ENCODE measurements around the gene PDE7B.

PDE7B gene

DNA sequence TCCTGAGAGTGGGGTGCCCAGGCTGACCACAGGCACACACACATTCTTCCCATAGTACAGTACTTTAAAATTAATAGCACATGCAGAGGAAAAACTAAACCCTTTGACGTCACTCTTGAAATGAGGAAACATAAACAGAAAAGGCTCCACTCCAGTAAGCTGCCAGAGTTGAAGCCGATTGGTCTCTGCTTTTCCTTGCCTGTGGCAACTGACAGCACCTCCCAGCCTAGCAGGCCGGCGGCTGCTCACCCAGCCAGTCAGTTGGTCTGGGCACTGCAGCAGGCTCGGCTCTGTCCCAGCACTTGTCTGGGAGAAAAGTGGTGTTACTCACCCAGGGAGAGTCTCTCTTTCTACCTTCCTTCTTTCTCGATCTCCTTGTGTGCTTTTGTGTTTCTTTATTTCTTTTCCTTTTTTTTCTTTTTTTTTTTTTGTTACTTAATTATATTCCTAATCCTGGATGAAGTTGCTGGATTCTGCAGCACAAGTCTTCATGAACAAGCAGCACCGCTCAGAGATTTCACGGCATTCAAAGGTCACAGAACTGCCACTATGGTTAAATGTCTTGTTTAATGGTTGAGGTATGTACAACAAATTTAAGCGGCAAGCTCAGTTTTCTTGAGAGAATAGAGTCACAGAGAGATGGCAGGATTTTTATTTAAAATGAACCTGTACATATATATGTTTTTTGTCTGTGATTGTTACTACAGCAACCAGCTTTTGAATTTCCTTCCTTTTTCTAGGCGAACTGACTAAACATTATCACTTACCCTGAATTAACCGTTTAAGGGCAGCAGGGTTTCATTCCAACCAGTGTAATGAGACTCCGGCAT is at the start of gene PDE7B:
Gene PDE7B, plus strand, starts transcription at position 260 of the 830 bp plus-strand sequence.
- no peak for DNase-seq

DNA sequence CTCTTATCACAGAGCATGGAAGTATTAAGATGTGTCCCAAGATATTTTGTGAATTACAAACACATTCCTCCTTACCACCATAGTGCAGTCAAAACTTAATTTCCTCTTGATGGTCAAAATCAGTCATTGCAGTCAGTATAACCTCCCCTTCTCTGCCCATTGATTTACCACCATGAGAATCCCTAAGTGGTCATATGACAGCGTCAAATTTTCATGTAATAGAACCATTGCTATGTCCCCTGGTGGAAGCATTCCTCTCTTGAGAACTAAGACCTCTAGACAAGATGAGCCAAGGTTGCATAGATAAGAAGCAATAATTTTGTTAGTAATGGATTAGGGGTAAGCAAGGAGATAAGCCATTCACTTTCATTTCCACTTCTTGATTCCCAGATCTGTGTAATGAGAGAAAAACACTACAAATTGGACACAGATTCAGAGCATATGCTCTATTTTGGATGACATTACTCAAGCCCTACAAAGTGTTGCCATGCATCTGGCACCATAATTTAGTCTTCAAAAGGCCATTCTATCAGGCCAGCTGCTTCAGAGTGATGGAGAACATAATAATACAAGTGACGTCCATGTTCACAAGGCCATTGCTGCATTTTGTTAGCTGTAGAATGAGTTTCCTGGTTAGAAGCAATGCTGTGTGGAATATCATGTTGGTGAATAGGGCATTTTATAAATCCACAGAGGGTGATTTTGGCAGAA is 49.6 kb upstream of the PDE7B start:
- DNase-seq: no peak

DNA sequence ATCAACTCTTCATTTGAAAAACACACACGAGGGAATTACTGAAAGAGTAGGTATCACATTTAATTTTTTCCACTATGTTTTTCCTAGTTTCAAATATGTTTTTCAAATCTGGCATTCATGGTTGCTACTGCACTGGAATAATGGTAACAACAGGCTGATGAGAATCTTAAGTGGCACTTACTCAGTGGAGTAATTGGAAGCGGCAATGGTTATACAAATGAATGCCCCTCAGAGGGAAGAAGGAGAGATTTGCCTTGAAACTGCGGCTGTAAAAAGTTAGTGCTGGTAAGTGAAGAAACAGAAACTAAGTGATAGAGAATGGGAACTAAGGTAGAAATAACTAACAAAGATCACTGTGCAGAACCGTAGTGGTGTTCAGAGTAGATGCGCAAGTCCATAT is 41.0 kb upstream of the PDE7B start:
- DNase-seq: no peak

DNA sequence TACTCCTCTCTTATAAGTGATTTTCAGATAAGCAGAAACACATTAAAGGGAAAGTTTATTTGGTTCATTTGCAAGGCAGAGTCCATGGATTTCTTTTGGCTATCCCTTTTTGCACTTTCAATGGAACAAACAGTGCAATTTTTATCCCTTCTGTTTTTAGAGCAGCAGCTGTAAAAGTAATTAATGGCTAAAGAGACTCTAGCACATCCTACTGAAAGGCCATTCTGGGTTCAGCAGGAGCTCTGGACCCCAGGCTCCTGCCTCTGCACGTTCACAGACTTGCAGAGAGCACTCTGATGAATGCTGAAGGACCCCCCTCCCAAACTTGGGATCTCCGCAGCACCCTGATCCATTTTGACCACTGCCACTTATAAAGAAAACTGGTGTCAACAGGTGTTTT is 40.3 kb upstream of the PDE7B start:
- no peak for DNase-seq

DNA sequence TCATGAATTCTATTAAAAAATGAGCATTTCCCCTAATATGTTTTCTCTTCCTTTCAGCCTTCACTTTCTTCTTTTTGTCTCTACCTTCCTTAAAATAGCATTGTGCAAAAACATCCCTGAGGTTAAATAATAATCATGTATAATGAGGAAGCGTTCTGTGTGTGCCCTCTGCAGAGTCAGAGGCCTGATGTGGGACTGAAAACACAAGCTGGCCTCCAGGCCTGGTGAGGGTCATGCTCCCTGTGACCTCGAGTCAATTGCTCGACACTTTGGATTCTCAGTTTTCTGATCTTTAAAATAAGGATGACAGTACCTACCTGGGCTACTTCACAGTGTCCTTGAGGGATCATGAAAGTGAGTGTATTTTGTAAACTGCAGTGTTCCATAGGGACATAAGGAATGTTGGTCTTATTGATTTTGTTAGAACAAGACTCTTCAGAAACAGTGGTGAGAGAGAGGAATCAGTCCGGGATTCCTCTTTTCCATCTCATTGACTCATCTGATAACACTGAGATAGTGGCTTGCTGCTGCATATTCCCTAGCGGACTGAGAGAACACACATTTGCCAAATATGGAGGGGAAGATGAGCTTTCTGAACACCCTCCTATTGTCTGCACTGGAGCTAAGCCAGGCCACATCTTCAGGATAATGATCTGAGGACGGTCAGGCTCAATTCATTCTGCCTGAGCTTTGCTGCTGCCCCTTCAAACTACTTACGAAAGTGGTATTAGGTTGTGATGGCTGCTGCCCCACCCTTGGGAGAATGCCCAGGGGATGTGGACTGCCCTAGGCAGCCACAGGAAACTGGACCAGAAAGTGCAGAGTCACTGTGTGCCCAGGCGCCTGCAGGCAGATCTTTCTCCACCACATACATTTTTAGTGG is 39.6 kb upstream of the PDE7B start:
- no peak for DNase-seq

DNA sequence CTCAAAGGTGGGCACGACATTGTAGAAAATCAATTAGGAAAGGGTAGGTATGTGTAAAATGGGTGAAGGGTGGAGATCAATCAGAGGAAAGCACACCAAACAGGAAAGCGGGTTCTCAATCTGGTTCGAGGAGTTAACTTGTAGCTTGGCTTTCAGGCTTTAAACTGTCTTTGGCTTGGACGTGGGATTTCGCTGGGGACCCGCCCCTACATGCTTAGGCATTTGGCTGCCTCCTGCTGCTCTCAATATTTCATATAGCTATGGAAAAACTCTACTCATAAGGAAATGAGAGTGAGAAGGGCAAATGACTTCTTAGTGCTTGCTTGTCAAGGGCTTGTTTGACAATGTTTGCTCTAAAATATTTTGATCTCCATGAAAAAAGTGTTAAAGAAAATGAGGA is 38.1 kb upstream of the PDE7B start:
- no peak for DNase-seq

DNA sequence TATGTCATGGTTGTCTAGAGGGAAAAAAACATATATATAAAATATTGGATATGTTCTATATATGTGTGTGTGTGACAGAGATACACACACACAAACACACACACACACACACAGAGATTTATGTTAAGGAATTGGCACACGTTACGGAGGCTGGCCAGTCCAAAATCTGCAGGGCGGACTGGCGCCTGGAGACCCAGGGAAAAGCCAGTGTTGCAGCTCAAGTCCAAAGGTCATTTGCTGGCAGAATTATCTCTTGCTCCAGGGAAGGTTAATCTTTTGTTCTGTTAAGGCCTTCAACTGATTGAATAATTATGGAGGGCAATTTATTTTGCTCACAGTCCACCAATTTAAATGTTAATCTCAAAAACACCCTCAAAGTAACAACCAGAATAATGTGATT is 37.5 kb upstream of the PDE7B start:
- DNase-seq: no peak

DNA sequence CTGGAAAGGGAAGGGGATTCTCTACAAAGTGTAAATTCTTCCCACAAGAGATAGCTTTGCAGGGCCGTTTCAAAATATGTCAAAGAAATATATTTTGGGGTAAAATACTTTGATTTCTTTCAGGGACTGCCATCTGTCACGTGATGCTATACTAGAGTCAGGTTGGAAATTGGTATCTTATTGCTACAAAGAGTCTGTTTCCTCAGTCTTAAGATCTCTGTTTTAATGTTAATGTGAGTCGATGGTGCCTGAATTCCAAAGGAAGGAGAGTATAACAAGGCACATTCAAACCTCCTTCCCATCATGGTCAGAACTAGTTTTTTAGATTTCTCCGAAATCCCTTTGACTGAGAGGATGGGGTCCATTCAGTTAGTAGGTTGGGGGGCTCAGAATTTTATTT is 36.3 kb upstream of the PDE7B start:
- DNase-seq: no peak

DNA sequence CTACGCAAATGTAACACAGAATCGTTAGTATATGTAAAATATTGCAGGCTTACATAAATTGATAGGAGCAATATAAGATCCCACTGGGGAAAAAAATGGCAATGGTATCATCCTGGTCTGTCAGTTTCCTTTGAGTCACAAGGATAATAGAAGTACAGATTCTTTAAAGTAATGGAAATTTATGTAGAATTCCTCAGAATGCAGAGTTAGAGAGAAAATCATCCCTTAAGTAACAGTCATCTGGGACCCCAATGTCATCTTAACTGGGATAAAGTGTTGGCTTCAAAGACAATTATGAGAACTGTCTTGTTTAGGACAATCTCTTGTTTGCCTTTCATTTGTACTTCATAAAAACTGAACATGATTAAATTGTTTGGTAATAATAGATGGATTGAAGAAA is 34.5 kb upstream of the PDE7B start:
- DNase-seq: no peak

DNA sequence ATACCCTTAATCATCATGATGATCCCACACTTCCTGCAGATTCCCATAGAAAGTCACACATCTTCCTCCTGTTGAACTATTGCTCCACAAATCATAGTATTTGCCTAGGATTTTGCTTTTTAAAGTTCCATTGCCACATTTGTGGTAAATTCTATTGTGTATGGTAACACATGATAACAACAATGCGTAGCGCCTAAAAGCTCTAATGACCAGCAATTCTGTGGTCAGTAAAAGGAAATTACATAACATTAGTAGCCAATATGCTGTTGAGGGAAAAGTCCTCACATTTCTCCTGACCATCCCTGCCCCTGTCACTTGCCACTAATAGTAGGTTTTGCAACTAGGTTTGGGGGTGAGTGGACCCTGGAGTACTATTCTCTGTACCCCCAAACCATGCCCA is 31.8 kb upstream of the PDE7B start:
- no peak for DNase-seq

DNA sequence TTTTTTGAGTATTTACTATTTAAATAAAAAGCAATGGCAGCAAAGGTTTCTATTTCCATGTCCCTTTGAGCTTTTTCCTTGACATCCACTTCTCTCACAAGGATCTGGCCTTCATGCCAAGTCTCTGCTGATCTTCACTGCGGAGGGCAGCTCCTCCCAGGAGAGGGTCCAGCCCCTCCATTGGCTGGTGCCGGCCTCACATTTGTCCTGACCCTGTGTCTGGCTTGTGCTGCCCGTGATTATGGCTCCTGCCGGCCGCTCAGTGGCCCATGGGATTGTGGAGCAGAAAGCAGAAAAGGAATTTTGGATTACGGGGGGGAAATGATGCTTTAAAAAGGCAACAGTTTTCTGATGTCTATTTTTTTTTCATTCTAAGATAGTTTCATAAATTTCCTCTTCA is 31.2 kb upstream of the PDE7B start:
- DNase-seq: no peak

DNA sequence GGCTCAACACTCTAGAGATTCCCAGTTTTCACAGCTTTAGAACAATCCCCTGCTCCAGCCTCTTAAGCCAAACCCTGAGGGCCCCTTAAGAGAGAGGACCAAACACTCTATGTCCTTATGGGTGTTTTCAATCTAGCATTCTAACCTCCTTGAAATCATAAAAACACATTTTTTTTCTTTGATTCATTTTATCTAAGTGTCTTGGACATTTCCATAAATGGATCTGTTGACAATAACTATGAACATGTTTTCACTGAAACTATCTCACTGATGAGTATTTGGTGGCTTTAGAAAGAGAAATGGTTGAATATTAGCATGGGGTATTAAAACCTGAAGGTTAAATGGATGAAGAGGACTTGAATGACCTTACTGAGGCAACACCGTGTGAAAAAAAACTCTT is 27.6 kb upstream of the PDE7B start:
- no peak for DNase-seq

DNA sequence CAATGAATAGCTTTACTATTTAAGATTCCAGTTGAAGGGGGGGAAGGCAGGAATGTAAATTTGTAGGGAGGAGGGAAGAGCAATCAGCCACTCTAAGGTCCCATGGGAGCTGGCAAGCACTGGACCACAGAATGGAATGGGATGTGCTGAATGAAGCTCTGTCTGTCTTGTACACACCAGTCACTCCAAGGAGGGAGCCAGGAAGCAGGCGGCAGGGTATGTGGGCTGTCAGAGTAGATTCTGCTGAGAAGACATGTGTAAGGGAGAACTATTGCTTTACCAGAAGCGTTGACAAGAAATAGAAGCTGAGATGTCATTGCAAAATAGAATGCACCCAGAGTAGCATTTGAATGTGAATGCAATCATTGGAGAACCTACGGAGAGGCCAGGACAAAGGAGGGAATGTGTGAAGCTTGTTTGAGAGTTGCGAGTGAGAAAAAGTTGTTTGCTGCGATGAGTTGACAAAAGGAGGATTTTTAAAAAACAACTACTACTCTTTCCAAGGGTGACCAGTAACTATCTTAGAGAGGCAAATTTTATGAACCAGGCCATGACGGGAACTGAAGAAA is 25.2 kb upstream of the PDE7B start:
- DNase-seq: no peak

DNA sequence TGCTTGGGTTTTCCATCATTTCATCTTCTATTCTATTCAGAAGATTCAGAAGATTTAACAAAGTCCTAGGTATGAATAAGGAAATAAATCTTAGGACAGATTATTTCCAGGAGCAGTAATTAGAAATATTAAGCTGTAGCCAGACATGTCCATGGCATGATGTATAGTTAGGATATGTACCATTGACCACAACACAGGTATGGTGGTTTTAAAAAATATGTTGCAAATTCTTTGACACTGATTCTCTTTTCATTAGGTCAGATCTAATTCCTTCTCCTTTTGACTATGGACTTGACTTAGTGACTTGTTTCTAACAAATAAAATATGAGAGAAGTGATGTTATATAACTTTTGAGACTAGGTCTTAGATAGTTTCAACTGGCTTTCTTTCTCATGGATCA is 23.5 kb upstream of the PDE7B start:
- no peak for DNase-seq

DNA sequence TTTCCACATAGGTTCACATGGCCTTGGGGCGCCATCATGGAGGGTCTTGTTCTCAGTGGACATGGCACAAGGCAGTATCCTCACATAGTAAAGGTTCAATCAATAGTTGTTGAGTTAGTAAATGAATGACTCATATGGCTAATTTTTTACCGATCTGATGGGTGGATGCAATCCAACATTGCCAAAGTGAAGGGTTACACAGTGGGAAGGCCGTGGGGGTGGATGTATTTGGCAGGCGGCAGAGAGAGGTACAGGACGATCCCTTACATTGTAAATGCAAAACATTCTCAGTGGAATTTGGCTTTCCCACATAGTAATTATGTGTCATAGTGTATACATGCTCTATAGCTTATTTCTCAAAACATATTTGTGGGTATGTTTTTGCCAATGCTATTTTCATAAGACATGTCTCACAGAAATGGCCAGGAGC is 21.0 kb upstream of the PDE7B start:
- no peak for DNase-seq

DNA sequence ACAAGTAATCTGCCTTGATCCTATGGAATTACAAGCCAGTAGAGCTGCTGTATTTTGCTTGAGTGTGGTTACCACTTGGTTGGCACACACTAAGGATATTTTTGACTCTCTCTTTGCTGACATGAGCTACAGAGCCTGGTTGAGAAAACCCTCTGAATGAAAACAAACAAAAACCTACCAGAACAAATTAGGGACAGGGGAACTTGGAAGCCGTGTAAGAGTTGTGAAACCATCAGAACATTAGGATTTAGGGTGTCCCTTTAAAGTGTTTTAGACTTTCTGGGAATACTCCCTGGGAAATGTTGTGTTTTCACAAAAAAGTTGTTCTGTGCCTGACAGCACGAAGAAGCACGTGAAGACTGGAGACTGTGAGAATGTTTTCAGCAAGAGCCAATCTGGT is 20.5 kb upstream of the PDE7B start:
- no peak for DNase-seq

DNA sequence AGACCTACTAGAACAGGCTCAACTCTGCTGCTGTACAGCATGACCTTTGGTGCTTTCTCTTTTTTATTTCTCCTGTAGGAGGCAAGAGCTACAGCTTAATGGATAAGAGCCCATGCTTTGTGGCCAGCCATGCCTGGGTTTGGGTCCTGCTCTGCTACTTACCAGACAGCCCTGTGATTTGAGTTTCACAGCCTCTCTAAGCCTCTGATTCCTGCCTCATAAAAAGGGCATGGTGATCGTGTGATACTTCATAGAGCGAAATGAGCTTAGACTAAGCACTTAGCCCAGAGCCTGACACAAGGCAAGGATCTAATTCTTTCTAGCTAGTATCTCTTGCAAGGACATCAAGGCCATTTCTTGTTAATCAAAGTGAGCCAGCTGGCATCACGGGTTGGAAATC is 19.3 kb upstream of the PDE7B start:
- no peak for DNase-seq

DNA sequence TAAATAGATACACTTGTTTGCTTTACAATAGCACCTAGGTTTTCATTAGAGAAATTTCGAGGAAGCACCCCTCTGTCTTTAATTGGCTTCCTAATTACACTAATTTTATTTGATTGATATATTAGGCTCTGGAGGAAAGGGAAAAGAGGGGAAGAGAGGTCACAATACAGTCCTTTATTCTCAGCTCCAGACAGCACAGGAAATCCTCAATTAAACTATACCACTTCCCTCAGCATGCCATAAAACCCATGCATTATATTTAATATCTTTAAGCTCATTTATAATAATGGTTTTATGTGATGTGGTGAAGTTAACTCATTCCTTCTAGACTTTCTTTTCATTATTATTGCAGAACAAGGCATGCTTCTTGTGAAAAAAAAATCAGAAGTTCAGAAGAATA is 17.7 kb upstream of the PDE7B start:
- DNase-seq: no peak

DNA sequence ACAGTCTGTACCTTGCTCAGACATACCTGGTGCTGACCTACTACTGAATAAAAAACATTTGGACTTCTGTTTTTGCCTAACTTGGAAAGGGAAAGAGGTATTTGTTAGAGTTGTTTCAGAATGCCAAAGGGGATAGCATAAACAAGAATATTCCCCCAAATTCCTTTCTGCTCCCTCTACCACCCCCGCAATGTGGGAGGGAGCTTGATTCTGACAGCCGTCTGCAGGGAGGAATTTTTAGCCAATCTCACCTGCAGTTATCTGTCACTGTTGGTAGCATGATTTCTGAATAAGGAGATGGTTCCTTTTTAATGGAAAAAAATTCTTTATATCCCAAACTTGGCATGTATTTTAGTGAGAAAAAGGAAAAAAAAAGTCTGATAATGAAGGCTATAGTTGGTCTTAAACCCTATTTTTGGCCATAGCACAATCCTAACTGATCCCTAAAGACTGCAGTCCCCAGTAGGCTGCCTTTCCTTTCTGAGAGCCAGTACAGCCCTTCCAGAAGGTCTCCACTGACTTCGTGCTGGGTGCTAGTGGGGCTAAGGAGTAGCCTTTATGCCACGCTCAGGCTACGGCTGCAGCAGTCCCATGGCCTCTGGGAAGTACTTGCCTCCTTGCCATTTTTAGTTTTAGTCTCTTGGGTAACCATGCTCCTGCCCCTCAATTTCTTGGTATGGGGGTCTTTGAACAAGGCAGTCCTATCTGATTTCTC is 13.6 kb upstream of the PDE7B start:
- no peak for DNase-seq

DNA sequence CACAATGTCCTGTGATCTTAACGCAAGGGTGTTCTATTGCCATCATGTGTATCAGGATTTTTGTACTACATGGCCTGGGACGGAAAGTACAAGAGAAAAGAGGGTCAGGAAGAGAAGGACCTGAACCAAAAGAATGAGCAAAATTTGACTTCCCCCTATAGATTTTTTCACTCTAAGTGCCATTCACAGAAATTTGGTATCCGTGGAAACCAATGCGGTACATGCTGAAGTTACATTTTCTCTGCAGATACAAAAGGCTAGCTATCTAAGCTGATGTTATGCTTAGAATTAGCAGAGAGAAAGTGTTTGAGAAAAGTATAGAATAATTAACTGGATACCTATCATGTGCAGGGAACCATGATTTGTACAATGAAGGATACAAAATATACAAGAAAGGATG is 12.4 kb upstream of the PDE7B start:
- DNase-seq: no peak

DNA sequence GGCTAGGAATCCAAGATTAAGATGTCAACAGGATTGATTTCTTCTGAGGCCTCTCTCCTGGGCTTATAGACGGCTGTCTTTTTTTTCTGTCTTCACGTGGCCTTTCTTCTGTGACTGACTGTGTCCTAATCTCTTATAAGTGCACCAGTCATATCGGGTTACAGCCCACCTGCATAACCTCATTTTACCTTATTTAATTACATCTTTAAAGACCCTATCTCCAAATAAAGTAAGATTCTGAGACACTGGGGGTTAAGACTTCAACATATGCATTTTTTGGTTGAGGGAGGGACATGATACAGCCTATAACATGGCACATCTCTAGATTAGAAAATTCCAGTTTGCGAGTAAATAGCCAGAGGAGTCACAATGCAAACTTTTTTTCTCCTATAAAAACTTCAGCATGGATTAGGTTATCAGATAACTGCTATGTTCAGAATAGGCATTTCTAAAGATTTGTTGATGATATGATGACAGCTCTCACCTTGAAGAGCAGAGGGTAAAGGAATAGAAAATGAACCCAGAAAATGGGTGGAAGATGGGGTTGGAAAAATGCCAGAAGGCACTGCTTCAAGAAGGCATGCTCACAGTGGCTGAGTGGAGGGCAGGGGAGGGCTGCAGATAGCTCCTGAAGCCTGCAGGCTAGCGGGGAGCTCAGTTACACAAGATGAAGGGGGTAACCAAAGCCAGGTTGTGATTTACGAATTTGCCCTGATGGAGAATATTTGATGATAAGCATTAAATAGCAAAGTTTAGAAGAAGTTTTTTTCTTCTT is 8.7 kb upstream of the PDE7B start:
- DNase-seq: no peak

DNA sequence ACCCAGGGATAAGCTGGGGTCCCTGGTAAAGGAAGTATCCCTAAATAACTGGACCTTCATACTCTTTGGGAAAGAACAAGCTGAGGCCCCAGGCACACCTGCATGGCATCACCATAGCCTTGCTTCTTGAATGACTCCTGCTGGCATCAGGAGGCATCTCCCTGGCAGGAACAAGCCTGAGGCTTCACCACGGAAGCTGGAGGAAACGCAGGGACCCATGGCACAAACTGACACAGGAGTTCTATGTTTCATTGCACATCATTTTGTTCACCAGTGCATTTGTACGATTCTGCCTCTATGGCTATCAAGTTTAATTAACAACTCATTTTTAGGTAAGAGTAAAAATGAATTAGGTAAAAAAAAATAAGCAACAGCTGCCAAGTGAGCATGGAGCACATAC is 619 bp upstream of the PDE7B start:
- no peak for DNase-seq

Data from NCI-H187 treated with DMSO at 0.1 percent for 48 hours (cell line).